GM18502 (cell line): ENCODE data around the gene HOXC5.
"Not testable (repeated sequence)": the region's sequence is repeated elsewhere in the genome, so short reads cannot be mapped to it uniquely, and the experiment has no call there.

Experiments
- ATAC-seq: cut with Tn5 transposase; IDR thresholded peaks from one replicate; pipeline ENCODE4 v1.9.1; 2021; ENCODE audit warnings: mild to moderate bottlenecking; ENCODE audit not compliant: unreplicated experiment, poor library complexity

HOXC5 gene

DNA sequence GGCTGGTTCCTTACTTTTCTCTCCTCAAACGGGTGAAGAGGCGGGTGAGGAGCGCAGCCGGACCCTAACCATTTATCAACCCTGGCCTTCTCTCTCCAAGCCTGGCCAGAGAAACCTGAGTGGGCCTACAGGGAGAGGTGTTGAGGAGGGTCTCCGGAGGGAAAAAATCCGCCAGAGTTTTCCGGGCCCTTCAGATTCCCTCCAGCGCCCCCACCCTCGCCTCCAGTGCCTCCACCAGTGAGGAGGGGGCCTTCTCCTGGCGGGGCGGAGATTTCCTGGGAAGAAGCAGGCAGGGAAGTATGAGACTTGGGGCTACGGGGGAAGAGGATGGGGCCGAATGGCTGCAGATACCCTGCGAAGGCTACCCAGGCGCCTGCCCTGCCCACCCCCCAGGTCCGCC, 1.4 kb upstream of the HOXC5 start:
- no peak for ATAC-seq

DNA sequence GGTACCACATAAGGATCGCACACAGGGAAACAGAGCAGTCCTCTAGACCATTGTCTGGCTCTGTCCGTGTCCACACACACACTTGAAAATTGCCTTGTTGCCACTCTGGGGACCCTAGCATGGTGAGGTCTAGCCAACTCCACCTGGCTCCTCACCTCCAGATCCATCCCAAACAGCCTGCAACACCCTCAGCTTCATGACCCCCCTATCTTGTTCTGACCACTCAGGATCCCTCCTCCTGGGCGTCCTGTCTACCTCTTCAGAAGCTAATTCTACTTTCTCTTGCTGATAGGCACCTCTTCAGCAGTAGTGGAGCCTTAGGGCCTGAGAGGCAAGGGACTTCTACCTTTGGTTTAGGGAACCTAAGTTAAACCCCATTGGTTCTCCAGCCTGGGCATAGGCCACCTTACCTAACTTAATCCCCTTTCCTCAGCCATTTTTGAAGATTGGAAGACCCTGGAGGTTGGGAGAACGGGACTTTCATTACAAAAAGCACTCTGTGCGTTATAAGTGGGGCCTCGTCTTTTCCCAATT, 697 bp upstream of the HOXC5 start:
- no peak for ATAC-seq

DNA sequence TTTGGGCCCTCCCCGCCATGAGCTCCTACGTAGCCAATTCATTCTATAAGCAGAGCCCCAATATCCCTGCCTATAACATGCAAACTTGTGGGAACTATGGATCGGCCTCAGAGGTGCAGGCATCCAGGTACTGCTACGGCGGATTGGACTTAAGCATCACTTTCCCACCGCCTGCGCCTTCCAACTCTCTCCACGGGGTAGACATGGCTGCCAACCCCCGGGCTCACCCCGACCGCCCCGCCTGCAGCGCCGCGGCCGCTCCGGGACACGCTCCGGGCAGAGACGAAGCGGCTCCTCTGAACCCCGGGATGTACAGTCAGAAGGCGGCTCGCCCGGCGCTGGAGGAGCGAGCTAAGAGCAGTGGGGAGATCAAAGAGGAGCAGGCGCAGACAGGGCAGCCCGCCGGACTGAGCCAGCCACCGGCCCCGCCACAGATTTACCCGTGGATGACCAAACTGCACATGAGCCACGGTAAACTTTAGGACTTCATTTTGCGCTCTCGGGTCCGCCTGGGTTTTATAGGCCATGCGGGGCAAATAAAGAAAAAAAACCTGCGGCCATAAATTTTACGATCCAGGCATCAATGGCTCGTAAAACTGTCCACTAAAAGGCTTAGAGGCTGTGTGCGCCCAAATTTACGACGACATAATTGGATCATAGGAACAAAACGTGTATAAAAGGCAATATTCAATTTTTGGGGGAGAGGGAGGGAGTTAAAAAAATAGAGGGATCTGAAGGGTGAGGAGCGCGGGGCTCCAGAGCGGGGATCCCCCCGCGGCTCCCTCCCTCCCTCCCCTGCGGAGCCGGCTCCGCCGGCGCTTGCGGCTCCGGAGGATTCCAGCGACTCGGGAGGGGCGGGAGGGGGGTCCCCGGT, 493 bp downstream of the HOXC5 start:
- ATAC-seq = no peak

- ATAC-seq = no peak
Observed at GRCh38 chr12:54033980-54034784, 1.3 kb downstream of the HOXC5 start.

- no peak for ATAC-seq
Observed at GRCh38 chr12:54034785-54035310, 2.0 kb downstream of the HOXC5 start.

GRCh38 chr12:54035568-54036264, 2.9 kb downstream of the HOXC5 start:
- no peak for ATAC-seq

GRCh38 chr12:54036620-54037359, 3.9 kb downstream of the HOXC5 start:
- ATAC-seq = no peak

DNA sequence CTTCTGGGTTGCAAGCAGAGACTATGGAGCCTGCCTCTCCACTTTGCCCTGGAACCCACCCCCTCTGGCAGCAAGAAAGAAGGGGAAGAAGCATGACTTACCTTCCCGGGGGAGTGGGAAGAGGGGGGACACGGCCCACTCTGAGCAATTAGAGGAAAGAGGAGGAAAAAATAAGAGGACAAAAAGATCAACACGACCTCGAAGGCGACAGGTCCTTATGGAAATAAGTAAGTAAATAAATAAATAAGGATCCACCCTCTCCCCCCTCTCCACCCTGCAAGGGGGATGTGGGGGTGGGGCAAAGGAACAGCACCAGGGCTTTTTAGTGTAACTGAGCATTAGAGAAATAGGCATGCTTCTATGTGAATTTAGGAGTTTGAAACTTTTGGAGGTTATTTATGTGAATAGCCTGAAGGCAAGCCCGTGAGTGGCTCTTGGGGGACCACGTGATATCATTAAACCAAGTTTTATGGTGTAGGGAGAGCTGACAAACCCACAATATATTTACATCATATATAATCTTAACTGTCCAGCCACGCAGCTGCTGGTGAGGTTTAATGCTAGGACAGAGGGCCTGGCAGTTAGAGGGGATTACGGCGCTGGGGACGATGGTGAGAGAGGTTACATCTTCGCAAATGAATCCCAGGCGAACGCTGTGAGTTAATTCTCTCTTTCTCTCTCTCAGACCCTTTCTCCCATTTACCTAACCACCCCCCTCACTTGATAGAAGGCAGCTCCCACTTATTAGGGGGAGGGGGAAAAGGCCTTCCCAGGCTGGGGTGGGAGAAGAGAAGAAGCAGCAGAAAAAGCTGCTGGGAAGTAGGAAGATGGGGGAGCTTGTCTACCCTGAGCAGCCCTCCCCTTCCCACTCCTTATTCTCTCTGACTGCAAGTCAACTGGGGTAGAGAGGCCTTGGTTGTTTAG, 4.8 kb downstream of the HOXC5 start:
- no peak for ATAC-seq

DNA sequence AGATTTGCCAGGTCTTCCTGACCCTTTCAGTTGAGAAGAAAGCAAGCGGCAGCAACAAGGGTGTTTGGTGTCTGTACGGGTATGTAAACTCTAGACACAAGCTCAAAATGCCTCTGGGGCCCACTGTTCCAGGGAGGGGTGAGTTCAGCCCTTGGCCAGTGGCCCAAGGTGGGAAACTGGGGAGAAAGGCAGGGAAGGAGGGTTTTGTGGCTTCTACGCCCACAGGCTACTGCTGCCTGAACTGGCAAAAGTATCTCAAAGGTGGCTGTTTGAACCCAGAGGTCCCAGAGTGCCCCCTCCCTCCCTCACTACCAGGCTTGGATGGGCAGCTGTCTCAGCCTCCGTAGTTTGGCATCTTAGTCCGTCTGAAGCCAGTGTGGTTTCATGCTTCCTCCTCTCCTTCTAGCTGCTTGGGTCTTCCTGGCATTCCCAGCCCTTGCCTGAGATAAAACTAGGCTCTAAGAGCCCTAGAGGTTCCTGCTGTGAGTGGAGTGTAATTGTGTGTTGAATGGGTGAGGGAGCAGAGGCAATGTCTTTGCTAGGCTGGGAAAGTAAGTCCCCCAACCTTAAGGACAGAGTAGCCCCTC, 5.5 kb downstream of the HOXC5 start:
- no peak for ATAC-seq

DNA sequence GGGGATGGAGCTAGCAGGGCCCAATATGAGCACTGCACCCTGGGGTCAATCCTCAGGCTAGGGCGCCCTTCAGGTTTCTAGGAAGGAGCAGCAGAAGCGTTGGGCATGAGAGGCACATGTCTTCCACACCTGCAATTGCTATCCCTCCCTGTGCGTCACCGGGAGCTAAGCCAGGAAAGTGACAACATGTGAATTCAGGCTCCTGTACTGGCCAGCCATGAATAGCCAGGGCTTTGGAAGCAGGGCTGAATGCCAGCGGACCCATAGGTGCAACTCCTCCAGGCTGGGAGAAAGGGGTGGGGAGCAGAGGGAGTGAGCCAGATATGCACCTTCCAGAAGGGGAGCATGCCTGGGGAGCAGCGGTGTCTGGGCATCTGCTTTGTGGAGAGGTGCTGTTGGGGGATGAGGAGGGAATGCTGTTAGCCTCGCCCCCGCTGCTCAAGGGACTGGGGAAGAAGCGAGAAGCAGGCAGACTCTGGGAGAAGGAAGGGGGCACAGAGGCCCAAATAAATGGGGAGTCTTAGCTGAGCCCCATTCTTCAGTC, 6.1 kb downstream of the HOXC5 start:
- ATAC-seq = no peak

DNA sequence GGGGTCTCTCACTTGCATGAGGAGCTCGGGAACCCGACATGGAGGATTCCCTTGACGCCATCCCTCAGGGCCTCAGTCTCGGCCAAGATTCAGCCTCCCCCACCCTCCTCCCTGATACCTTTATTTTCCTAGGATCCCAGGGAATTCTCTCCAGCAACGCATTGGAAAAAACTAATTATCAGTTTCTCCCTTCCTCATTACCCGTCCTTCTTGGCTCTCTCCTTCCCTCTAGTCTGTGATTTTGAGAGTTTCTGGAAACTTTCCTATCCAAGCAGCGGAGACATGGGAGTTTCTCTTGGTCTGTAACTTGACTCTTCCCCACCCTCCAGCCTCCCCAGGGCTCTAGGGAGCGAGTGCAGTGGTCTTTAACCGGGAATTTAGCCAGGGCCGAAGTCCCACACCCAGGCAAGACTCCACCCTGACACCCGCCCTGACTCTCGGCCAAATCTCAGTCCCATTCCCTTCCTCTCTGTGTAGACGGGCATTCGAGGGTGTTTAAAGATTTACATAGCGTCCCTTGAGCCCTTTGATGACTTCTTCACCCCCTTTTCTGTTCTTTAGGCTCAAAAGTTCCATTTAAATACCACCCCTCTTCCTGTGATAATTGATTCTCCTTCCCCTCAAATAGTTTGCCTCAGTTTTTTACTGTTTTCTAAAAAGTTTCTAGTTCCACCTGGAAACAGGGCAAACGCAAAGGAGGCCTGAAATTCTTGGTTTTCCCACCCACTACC, 6.7 kb downstream of the HOXC5 start:
- ATAC-seq = no peak

DNA sequence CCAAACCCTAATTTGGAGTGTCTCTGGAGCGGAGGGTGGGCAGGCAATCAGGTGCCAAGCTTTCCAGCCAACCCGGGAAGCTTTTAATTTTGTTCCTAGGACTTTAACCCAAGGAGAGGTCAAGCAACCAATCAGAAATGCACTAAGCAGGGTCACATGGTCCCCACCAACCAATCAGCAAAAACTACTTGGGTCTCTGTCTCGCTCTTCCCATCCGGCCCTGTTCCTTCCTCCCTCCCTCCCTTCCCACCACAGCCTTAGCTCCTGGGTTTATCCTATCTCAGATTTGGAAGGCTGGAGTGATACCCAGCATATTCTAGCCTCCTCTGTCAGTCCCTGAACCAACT, 7.3 kb downstream of the HOXC5 start:
- ATAC-seq = no peak

- ATAC-seq = no peak
Observed at GRCh38 chr12:54040648-54041047, 7.8 kb downstream of the HOXC5 start.

- ATAC-seq = no peak
Observed at GRCh38 chr12:54041097-54041690, 8.3 kb downstream of the HOXC5 start.

DNA sequence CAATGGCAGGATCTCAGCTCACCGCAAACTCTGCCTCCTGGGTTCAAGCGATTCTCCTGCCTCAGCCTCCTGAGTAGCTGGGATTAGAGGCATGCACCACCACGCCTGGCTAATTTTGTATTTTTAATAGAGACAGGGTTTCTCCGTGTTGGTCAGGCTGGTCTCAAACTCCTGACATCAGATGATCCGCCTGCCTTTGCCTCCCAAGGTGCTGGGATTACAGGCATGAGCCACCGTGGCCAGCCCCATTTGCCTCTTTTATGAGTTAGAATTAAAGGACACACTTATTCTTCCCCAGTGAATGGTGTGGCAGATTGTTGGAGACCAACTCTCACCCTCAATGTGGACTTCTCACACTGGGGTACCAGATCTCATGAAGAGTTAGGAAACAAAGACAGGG, 9.2 kb downstream of the HOXC5 start:
- not testable (repeated sequence) for ATAC-seq

- no peak for ATAC-seq
Observed at GRCh38 chr12:54042970-54043853, 10.4 kb downstream of the HOXC5 start.
